ENCODE results near the gene GPC6. TPM values are rescaled to one million over a fixed set of nuclear protein-coding genes. Genes with fewer than 3 reads are reported as not detected.

The GPC6 gene
- total and polyA plus RNA-seq, 2 experiments from 2014 or later, result 14.4 to 43.3 TPM

DNA sequence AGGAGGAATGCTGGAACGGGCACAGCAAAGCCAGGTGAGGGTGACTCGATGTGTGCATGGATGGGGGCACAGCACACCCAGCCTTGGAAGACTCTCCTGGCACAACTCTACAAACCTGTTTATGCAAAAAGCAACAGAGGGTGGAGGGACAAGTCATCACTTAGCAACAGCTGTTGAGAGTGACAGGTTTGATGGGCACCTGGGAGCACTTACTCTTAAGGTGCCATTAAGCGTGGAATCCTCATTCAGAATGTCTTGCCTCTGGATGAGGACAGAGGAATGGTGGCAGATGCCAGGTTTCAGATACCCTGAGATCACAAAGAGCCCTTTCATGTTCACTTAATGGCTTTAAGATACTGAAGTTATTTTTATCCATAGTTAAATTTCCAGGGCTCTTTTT, 1155.9 kb downstream of the GPC6 start:
- peaks cover 33% of the 10 kb centered on the region for H3K4me1 ChIP-seq (ENCODE audit: low read depth)

DNA sequence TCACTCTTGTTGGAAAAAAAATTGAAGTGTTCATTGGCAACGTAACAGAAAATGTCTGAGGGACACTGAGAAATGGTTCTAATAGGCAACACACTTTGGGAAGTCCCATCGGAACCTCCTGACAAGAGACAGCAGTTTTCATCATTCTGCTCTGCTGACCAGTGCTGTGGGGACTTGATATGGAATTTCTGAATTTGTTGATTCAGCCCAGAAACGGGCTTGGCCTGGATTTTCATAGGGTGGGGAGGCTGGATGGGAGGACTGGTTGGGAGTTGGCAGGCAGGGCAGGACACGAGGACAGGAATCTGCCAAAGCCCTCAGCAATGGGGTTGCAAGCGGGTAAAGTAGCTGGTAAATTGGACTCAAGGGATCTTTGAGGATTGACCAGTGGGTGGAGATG, 1156.4 kb downstream of the GPC6 start:
- Histone ChIP-seq H3K27ac (peak overlapping the region; percentile 43), H3K36me3 (no peaks in the 10 kb centered on the region), H3K9me3 (ENCODE audit: low read depth) (no peaks in the 10 kb centered on the region), H3K4me1 (ENCODE audit: low read depth) (peaks cover 33% of the 10 kb centered on the region), H3K27me3 (no peaks in the 10 kb centered on the region), H3K4me3 (no peak overlapping the region)
- TF ChIP-seq, protein P1, sequence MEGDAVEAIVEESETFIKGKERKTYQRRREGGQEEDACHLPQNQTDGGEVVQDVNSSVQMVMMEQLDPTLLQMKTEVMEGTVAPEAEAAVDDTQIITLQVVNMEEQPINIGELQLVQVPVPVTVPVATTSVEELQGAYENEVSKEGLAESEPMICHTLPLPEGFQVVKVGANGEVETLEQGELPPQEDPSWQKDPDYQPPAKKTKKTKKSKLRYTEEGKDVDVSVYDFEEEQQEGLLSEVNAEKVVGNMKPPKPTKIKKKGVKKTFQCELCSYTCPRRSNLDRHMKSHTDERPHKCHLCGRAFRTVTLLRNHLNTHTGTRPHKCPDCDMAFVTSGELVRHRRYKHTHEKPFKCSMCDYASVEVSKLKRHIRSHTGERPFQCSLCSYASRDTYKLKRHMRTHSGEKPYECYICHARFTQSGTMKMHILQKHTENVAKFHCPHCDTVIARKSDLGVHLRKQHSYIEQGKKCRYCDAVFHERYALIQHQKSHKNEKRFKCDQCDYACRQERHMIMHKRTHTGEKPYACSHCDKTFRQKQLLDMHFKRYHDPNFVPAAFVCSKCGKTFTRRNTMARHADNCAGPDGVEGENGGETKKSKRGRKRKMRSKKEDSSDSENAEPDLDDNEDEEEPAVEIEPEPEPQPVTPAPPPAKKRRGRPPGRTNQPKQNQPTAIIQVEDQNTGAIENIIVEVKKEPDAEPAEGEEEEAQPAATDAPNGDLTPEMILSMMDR (IDR thresholded peaks at IDR 0.05; ENCODE audit: low read depth, low read length), result no peak
- DNase-seq (ENCODE audit: low read depth in 1 of 2, low spot score in 1 of 2), result no peak

More for the DNA sequence above, 1155.9 kb downstream of the GPC6 start:
- Histone ChIP-seq H3K9me3 (ENCODE audit: low read depth) (no peaks in the 10 kb centered on the region), H3K4me3 (no peak overlapping the region), H3K27ac (peak overlapping the region; percentile 43), H3K36me3 (no peaks in the 10 kb centered on the region), H3K27me3 (no peaks in the 10 kb centered on the region)
- no peak for DNase-seq (ENCODE audit: low read depth in 1 of 2, low spot score in 1 of 2)
- TF ChIP-seq, protein P1 (IDR thresholded peaks at IDR 0.05; ENCODE audit: low read depth, low read length), result no peak

DNA sequence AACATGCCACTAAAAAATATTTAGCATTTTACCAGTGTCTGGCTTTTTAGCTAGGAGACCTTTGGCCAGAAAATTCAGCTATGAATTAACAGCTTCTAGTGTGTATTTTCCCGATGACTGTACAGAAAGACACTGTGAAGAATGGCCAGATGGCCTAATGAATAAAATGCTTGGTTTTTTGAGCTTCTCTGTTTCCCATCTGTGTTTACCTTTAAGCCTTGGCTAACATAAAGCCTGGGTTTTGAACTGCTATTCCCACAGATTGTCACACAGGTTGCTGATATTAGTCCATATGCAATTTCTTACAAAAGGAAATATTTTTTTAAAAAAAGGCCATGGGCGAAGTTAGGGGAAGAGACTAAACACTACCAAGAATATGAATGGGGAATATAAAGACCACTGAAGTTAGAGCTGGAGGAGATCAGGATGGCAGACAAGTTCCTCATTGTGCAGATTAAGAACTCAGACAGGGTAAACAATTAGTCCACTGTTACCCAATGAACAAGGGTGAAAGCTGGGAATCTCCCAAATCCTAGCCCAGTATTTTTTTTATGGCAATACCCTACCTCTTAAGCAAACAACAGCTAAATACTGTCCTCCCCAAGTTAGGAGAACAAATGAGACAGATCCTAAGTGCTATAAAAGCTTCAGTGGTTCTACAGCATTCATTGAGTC, 1157.8 kb downstream of the GPC6 start:
- H3K36me3 ChIP-seq, result no peaks in the 10 kb centered on the region
- H3K4me3 ChIP-seq, result no peak overlapping the region
- H3K27me3 ChIP-seq, result no peaks in the 10 kb centered on the region
- no peak overlapping the region for H3K27ac ChIP-seq
- TF ChIP-seq, protein P1 (IDR thresholded peaks at IDR 0.05; ENCODE audit: low read depth, low read length), result no peak
- H3K9me3 ChIP-seq (ENCODE audit: low read depth), result no peaks in the 10 kb centered on the region
- DNase-seq (ENCODE audit: low read depth in 1 of 2, low spot score in 1 of 2), result no peak
- peaks cover 34% of the 10 kb centered on the region for H3K4me1 ChIP-seq (ENCODE audit: low read depth)

DNA sequence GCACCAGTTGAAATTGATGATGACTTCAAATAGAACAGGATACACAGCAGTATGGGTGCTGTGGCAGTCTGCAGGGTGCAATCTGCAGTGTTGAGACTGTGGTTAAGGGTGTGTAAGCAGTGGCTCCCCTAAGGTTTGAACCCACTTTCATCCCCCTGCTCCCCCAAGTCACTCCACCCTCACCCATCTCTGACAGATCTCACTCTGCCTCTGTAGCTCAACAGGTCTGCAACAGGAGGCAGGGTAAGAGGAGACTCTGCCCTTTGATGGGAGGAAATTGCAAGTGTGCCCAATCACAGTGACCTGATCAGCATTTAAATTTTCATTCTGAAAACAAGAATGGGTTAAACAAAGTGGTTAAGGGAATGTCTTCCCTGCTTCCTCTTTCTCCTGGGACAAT, 1160.4 kb downstream of the GPC6 start:
- H3K27me3 ChIP-seq, result no peaks in the 10 kb centered on the region
- H3K4me3 ChIP-seq, result no peak overlapping the region
- H3K27ac ChIP-seq, result no peak overlapping the region
- H3K4me1 ChIP-seq (ENCODE audit: low read depth), result peaks cover 18% of the 10 kb centered on the region
- TF ChIP-seq, protein P1 (IDR thresholded peaks at IDR 0.05; ENCODE audit: low read depth, low read length), result no peak
- no peak for DNase-seq (ENCODE audit: low read depth in 1 of 2, low spot score in 1 of 2)
- H3K36me3 ChIP-seq, result no peaks in the 10 kb centered on the region
- no peaks in the 10 kb centered on the region for H3K9me3 ChIP-seq (ENCODE audit: low read depth)

DNA sequence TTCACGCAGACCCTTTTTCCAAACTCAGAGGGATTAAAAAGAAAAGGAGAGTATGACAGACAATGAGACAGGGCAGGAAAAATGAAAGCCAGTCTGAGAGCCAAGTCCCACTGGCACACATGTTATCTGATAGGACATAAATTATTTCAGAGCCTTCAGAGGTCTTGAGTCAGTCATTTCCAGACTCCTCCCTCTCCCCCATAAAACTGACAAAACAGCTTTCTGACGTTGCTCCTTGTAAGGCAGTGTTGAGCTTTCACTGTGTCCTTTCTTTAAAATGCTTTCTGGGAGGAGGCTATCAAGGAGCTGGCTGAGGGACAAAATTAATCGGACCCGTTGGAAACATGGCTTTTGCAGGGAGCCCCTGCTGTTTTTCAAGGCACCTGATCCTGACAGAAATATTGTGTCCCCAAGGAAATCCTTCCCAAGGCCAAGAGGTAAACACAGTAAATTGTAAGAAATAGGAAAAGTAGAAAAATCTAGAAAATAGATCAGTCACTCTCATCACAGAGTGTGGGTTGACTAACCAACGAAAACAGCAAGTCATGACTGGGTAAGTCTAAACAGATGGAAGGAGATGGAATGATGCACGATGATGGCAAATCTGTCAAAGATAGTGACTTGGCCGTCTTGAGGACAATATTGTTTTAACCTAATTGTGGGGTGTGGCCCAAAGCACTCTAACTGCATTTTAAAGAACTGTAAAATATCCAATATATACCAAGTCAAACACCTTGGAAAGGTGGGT, 1163.2 kb downstream of the GPC6 start:
- peak in 1 of 2 donors; percentile 45 for DNase-seq (ENCODE audit: low read depth in 1 of 2, low spot score in 1 of 2)

More for the DNA sequence above, 1163.2 kb downstream of the GPC6 start:
- H3K4me3 ChIP-seq, result no peak overlapping the region
- no peaks in the 10 kb centered on the region for H3K27me3 ChIP-seq
- no peaks in the 10 kb centered on the region for H3K9me3 ChIP-seq (ENCODE audit: low read depth)
- H3K27ac ChIP-seq, result peak overlapping the region; percentile 54
- H3K4me1 ChIP-seq (ENCODE audit: low read depth), result peaks cover 13% of the 10 kb centered on the region
- H3K36me3 ChIP-seq, result no peaks in the 10 kb centered on the region
- TF ChIP-seq, protein P1 (IDR thresholded peaks at IDR 0.05; ENCODE audit: low read depth, low read length), result no peak
